Caco-2 (cell line): ENCODE measurements around the gene GALNT11. TPM values are rescaled to one million over a fixed set of nuclear protein-coding genes. Genes with fewer than 3 reads are reported as not detected.

Source experiments
- BruUV-seq: library from RNA; stranded (reverse); fragments of 400-500 nt; replicated peaks from 2 replicates; lab custom pipeline; 2021; lab: Mats Ljungman, UMichigan
- CTCF ChIA-PET: fragments of 300-600 bp; sonication (Branson Sonifier 250); formaldehyde crosslinking; loops from one replicate; lab custom pipeline; 2022; ENCODE audit warnings: antibody characterized with exemption; lab: Charles Lee
- POLR2A ChIA-PET: fragments of 300-600 bp; sonication (Branson Sonifier 250); formaldehyde crosslinking; loops from one replicate; lab custom pipeline; 2022; ENCODE audit warnings: antibody characterized with exemption; lab: Charles Lee
- DNase-seq, 2 experiments: peaks; one replicate each; pipeline versions ENCODE4 v3.0.0 to v3.0.0-alpha.2; 2020 to 2022
- H3K27me3 ChIP-seq: replicated peaks from 2 replicates; pipeline ENCODE4 v1.6.0; 2011; ENCODE audit warnings: low read length; ENCODE audit not compliant: control insufficient read depth, insufficient read depth
- H3K36me3 ChIP-seq: 2 replicates; pipeline ENCODE4 v1.5.1; 2011; ENCODE audit warnings: low read length; ENCODE audit not compliant: control insufficient read depth, insufficient read depth
- H3K4me1 ChIP-seq: fragments of 250-450 bp; sonication (Bioruptor Pico); 2 replicates; pipeline ENCODE4 v1.5.1; 2020; ENCODE audit warnings: mild to moderate bottlenecking
- H3K4me3 ChIP-seq: 2 replicates; pipeline ENCODE4 v1.5.1; 2011; ENCODE audit warnings: low read depth, mild to moderate bottlenecking, control low read depth, low read length
- H3K9me3 ChIP-seq: fragments of 250-450 bp; sonication (Bioruptor Pico); 2 replicates; pipeline ENCODE4 v1.5.1; 2020; ENCODE audit warnings: mild to moderate bottlenecking, moderate library complexity
- H3K27ac Mint-ChIP-seq: one replicate; pipeline ENCODE4 v1.8.0; 2022; ENCODE audit warnings: mixed read lengths; ENCODE audit not compliant: unreplicated experiment
- H3K27me3 Mint-ChIP-seq: one replicate; pipeline ENCODE4 v1.8.0; 2022; ENCODE audit warnings: mixed read lengths; ENCODE audit not compliant: insufficient read depth, unreplicated experiment
- H3K36me3 Mint-ChIP-seq: one replicate; pipeline ENCODE4 v1.8.0; 2022; ENCODE audit warnings: mild to moderate bottlenecking, mixed read lengths; ENCODE audit not compliant: insufficient read depth, unreplicated experiment
- H3K4me1 Mint-ChIP-seq: one replicate; pipeline ENCODE4 v1.8.0; 2022; ENCODE audit warnings: low read depth, mixed read lengths; ENCODE audit not compliant: unreplicated experiment
- H3K4me3 Mint-ChIP-seq: one replicate; pipeline ENCODE4 v1.8.0; 2022; ENCODE audit warnings: mild to moderate bottlenecking, moderate library complexity, mixed read lengths; ENCODE audit not compliant: unreplicated experiment
- H3K9me3 Mint-ChIP-seq: one replicate; pipeline ENCODE4 v1.8.0; 2022; ENCODE audit warnings: mixed read lengths; ENCODE audit not compliant: unreplicated experiment
- intact Hi-C: fragments of 100-400 bp; cut with micrococcal nuclease; formaldehyde crosslinking; loops from one replicate; pipeline ENCODE4 v1.10.0; 2022; ENCODE audit not compliant: unreplicated experiment
- total RNA-seq: library from RNA; stranded (reverse); gene quantifications from 2 replicates; pipeline ENCODE4 v1.2.3, GENCODE V29; 2022
- TF ChIP-seq, protein P1 (sequence below), 2 experiments: fragments of 200-600 bp in 1 of 2; IDR thresholded peaks; 1 replicate in 1 of 2; 2 replicates in 1 of 2; pipeline versions ENCODE4 v1.5.1 to v1.8.0; 2011 to 2022; ENCODE audit warnings: antibody characterized with exemption in 1 of 2, control low read depth in 1 of 2, inconsistent platforms in 1 of 2, low read depth in 1 of 2, low read length in 1 of 2, mild to moderate bottlenecking in 1 of 2, moderate library complexity in 1 of 2; ENCODE audit not compliant: insufficient read depth in 1 of 2, severe bottlenecking in 1 of 2, unreplicated experiment in 1 of 2

The GALNT11 gene
- total RNA-seq, 1 experiment from 2014 or later, result 34.9 TPM

DNA sequence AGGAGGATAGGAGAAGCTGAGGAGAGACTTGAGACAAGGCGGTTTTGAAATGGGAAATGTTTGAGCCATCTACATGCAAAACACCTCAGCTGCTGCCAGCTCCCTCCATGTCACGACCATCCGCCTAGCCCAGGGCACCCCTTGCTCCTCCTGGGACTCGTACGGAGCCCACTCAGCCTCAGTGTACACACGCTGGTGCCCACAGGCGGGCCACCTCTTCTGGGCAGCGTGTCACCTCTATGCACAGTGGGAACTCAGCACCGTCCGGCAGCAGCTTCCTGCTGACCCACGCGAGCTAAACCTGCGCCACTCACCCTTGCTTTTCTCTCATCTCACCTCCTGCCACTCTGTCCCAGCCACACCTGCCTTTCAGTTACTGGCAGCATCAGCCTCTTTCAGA is 108.3 kb downstream of the GALNT11 start:
- intact Hi-C loops, result no loop called here
- Histone ChIP-seq H3K4me1 (no peaks in the 10 kb centered on the region), H3K4me3 (no peak overlapping the region), H3K9me3 (no peaks in the 10 kb centered on the region), H3K36me3 (peaks cover 5% of the 10 kb centered on the region), H3K27me3 (no peaks in the 10 kb centered on the region)
- no peaks in the 10 kb centered on the region for H3K9me3 Mint-ChIP-seq
- H3K36me3 Mint-ChIP-seq, result peaks cover 68% of the 10 kb centered on the region
- POLR2A ChIA-PET, result no interaction called here
- no peaks in the 10 kb centered on the region for H3K4me1 Mint-ChIP-seq
- no peak overlapping the region for H3K4me3 Mint-ChIP-seq
- no peak for DNase-seq
- no peaks in the 10 kb centered on the region for H3K27me3 Mint-ChIP-seq
- CTCF ChIA-PET, result no interaction called here
- H3K27ac Mint-ChIP-seq, result no peak overlapping the region
- no TSS peak for BruUV-seq
- TF ChIP-seq, protein P1, sequence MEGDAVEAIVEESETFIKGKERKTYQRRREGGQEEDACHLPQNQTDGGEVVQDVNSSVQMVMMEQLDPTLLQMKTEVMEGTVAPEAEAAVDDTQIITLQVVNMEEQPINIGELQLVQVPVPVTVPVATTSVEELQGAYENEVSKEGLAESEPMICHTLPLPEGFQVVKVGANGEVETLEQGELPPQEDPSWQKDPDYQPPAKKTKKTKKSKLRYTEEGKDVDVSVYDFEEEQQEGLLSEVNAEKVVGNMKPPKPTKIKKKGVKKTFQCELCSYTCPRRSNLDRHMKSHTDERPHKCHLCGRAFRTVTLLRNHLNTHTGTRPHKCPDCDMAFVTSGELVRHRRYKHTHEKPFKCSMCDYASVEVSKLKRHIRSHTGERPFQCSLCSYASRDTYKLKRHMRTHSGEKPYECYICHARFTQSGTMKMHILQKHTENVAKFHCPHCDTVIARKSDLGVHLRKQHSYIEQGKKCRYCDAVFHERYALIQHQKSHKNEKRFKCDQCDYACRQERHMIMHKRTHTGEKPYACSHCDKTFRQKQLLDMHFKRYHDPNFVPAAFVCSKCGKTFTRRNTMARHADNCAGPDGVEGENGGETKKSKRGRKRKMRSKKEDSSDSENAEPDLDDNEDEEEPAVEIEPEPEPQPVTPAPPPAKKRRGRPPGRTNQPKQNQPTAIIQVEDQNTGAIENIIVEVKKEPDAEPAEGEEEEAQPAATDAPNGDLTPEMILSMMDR (IDR thresholded peaks at IDR 0.05; ENCODE audit: insufficient read depth in 1 of 2, low read depth in 1 of 2, low read length in 1 of 2, severe bottlenecking in 1 of 2, unreplicated experiment in 1 of 2), result no peak

DNA sequence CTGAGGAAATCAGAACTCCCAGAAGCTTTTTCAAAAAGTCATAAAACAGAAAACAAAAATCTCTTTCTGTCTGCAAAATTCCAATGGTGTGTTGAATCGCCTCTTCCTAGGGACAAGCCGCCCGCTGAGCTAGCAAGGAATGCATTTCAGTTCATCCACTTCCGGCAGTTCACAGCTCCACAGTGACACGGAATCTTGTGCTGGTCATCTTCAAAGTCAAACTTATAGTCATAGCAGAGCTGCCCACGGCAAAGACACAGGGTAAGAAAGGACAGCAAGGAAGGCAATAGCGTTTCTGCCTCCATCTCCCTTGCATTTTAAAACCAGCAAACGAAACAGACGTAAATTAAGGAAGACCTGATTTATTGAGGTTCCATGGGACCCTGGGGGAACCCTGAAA is 111.2 kb downstream of the GALNT11 start:
- TF ChIP-seq, protein P1 (IDR thresholded peaks at IDR 0.05; ENCODE audit: insufficient read depth in 1 of 2, low read depth in 1 of 2, low read length in 1 of 2, severe bottlenecking in 1 of 2, unreplicated experiment in 1 of 2), result no peak
- CTCF ChIA-PET, result interaction anchor here (1.2 kb wide), 1 partner anchor 570 kb away, joined by 3 read pairs; no protein-coding TSS in a partner anchor
- Mint-ChIP-seq H3K4me1 (no peaks in the 10 kb centered on the region), H3K27ac (peak overlapping the region; percentile 12), H3K4me3 (no peak overlapping the region), H3K36me3 (peaks cover 74% of the 10 kb centered on the region), H3K9me3 (no peaks in the 10 kb centered on the region), H3K27me3 (no peaks in the 10 kb centered on the region)
- no TSS peak for BruUV-seq
- Histone ChIP-seq H3K27me3 (no peaks in the 10 kb centered on the region), H3K4me1 (no peaks in the 10 kb centered on the region), H3K4me3 (no peak overlapping the region), H3K9me3 (no peaks in the 10 kb centered on the region), H3K36me3 (peaks cover 1% of the 10 kb centered on the region)
- POLR2A ChIA-PET, result no interaction called here
- no peak for DNase-seq
- intact Hi-C loops, result no loop called here

DNA sequence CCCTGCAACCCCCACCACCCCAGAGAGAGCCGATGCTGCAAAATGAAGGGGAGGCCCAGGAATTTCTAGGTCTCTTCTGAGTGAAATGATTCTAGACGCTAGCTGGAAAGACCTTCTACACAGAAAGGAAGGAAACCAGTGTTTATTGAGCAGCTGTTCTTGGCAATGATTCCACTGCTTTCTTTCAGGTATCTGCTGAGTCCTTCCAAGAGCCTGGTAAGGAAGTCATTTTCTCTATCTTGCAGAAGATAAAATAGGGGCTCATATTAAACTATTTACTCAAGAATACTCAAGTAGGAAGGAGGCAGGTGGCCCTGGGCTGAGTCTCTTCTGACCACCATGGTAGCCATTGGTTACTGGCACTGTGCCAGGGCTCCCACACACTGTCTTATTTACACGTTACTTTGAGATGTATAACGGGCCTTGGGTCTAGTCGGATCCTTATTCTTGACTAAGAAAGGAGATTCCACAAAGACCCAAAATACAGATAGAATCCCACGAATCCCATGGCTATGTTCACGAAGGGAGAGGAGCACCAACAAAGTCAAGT is 112.1 kb downstream of the GALNT11 start:
- BruUV-seq, result no TSS peak
- H3K27me3 Mint-ChIP-seq, result no peaks in the 10 kb centered on the region
- H3K9me3 Mint-ChIP-seq, result no peaks in the 10 kb centered on the region
- H3K4me3 Mint-ChIP-seq, result no peak overlapping the region
- POLR2A ChIA-PET, result no interaction called here
- no peak overlapping the region for H3K4me3 ChIP-seq
- intact Hi-C loops, result no loop called here
- peaks cover 1% of the 10 kb centered on the region for H3K36me3 ChIP-seq
- H3K27ac Mint-ChIP-seq, result no peak overlapping the region
- H3K9me3 ChIP-seq, result no peaks in the 10 kb centered on the region
- no peaks in the 10 kb centered on the region for H3K4me1 ChIP-seq
- no peak for DNase-seq
- no peaks in the 10 kb centered on the region for H3K27me3 ChIP-seq
- CTCF ChIA-PET, result interaction anchor here (1.2 kb wide), 1 partner anchor 569 kb away, joined by 3 read pairs; no protein-coding TSS in a partner anchor
- H3K36me3 Mint-ChIP-seq, result peaks cover 76% of the 10 kb centered on the region
- TF ChIP-seq, protein P1 (IDR thresholded peaks at IDR 0.05; ENCODE audit: insufficient read depth in 1 of 2, low read depth in 1 of 2, low read length in 1 of 2, severe bottlenecking in 1 of 2, unreplicated experiment in 1 of 2), result no peak
- no peaks in the 10 kb centered on the region for H3K4me1 Mint-ChIP-seq
